NCI-H2107 treated with DMSO at 0.1 percent for 48 hours (cell line): Measurements from ENCODE around the gene MXRA7.

Experiments
- DNase-seq: peaks from one replicate; lab custom pipeline; 2025; ENCODE audit not compliant: unreplicated experiment; lab: John Stamatoyannopoulos, UW

MXRA7 gene

GRCh38 chr17:76697702-76698465, 12.9 kb downstream of the MXRA7 start:
- peak; percentile 64 for DNase-seq

- DNase-seq, result no peak
These were observed 13.7 kb downstream of the MXRA7 start for GRCh38 chr17:76696763-76697701.

- DNase-seq, result no peak
These were observed 15.5 kb downstream of the MXRA7 start for GRCh38 chr17:76695059-76695831.

GRCh38 chr17:76691379-76692191, 19.2 kb downstream of the MXRA7 start:
- DNase-seq, result no peak

- no peak for DNase-seq
These were observed 20.0 kb downstream of the MXRA7 start for GRCh38 chr17:76690596-76691280.

GRCh38 chr17:76689859-76690258, 20.9 kb downstream of the MXRA7 start:
- no peak for DNase-seq

- DNase-seq, result no peak
These were observed 22.6 kb downstream of the MXRA7 start for GRCh38 chr17:76688165-76688622.

GRCh38 chr17:76687298-76688164, 23.2 kb downstream of the MXRA7 start:
- DNase-seq, result no peak

- DNase-seq, result no peak
These were observed 24.0 kb downstream of the MXRA7 start for GRCh38 chr17:76686538-76687297.

GRCh38 chr17:76685846-76686245, 24.9 kb downstream of the MXRA7 start:
- no peak for DNase-seq

GRCh38 chr17:76685366-76685765, 25.4 kb downstream of the MXRA7 start:
- DNase-seq, result no peak

- DNase-seq, result no peak
These were observed 26.0 kb downstream of the MXRA7 start for GRCh38 chr17:76684756-76685155.

GRCh38 chr17:76683921-76684745, 26.6 kb downstream of the MXRA7 start:
- DNase-seq, result no peak

- DNase-seq, result no peak
These were observed 27.6 kb downstream of the MXRA7 start for GRCh38 chr17:76683011-76683755.

- peak; percentile 23 for DNase-seq
These were observed 28.5 kb downstream of the MXRA7 start for GRCh38 chr17:76682296-76682695.
